Lower leg skin (tissue), 4 donors: ENCODE results near the gene PTPN5. TPM values are rescaled to one million over a fixed set of nuclear protein-coding genes. Genes with fewer than 3 reads are reported as not detected.

Experiments used
- DNase-seq, 2 donors: peaks; one replicate each; pipeline ENCODE4 v3.0.0-alpha.2; 2019; ENCODE audit warnings: low spot score in 2 of 2
- H3K4me3 ChIP-seq: fragments of 200-600 bp; sonication (generic); 2 replicates; pipeline ENCODE4 v1.5.1; 2017; ENCODE audit warnings: mild to moderate bottlenecking, low read depth; ENCODE audit not compliant: poor library complexity, severe bottlenecking
- CTCF ChIP-seq, 3 donors: fragments of 450-650 bp; IDR thresholded peaks; one replicate each; pipeline ENCODE4 v1.5.1; 2016; ENCODE audit warnings: antibody characterized with exemption in 3 of 3, mild to moderate bottlenecking in 3 of 3, moderate library complexity in 2 of 3
- POLR2A ChIP-seq, 2 donors: fragments of 450-650 bp; IDR thresholded peaks; one replicate each; pipeline ENCODE4 v1.6.1; 2016 to 2017; ENCODE audit warnings: antibody characterized with exemption in 2 of 2, mild to moderate bottlenecking in 1 of 2, moderate library complexity in 1 of 2
- WGBS, 2 donors: methylation state at CpG; one replicate each; pipeline ENCODE4 v1.1.5; 2018; 5-methylcytosine and 5-hydroxymethylcytosine counted together
- intact Hi-C: fragments of 100-400 bp; cut with DNase I; formaldehyde crosslinking; loops from one replicate; pipeline ENCODE4 v1.15.0; 2023; ENCODE audit warnings: low total_unique reads
- total RNA-seq, 4 donors: library from RNA; depleted of rRNA; stranded (reverse); fragments of >200 nt; gene quantifications; one replicate each; pipeline ENCODE4 v1.1.0, GENCODE V29; 2016

The PTPN5 gene
- total RNA-seq, 4 donors from 2014 or later, result 0.29 to 2.7 (median 0.69) TPM; not detected in 1

GRCh38 chr11:18772211-18772610 is 19.4 kb downstream of the PTPN5 start:
- intact Hi-C loops, result no loop called here
- H3K4me3 ChIP-seq, result no peak overlapping the region
- 60 to 73% methylated on average over 5 of the region's 5 CpGs for WGBS, 2 donors
- TF ChIP-seq CTCF (IDR thresholded peaks at IDR 0.05), result no peak
- TF ChIP-seq POLR2A (IDR thresholded peaks at IDR 0.05), result no peak
- no peak for DNase-seq

GRCh38 chr11:18771266-18772035 is 20.1 kb downstream of the PTPN5 start:
- intact Hi-C loops, result no loop called here
- 74 to 85% methylated on average over 13 of the region's 13 CpGs for WGBS, 2 donors
- DNase-seq, result no peak
- TF ChIP-seq POLR2A (IDR thresholded peaks at IDR 0.05), result no peak
- no peak for TF ChIP-seq CTCF (IDR thresholded peaks at IDR 0.05)
- H3K4me3 ChIP-seq, result no peak overlapping the region

GRCh38 chr11:18770479-18771125 is 21.0 kb downstream of the PTPN5 start:
- intact Hi-C loops, result no loop called here
- DNase-seq, result no peak
- TF ChIP-seq CTCF (IDR thresholded peaks at IDR 0.05) (no peak), POLR2A (IDR thresholded peaks at IDR 0.05) (no peak)
- WGBS, 2 donors, result 75 to 82% methylated on average over 11 of the region's 11 CpGs
- no peak overlapping the region for H3K4me3 ChIP-seq

GRCh38 chr11:18769802-18770456 is 21.7 kb downstream of the PTPN5 start:
- TF ChIP-seq POLR2A (IDR thresholded peaks at IDR 0.05) (no peak), CTCF (IDR thresholded peaks at IDR 0.05) (no peak)
- 50 to 52% methylated on average over 8 of the region's 8 CpGs for WGBS, 2 donors
- H3K4me3 ChIP-seq, result no peak overlapping the region
- DNase-seq, result no peak
- intact Hi-C loops, result no loop called here

- H3K4me3 ChIP-seq, result no peak overlapping the region
- 74 to 75% methylated on average over 5 of the region's 5 CpGs for WGBS, 2 donors
- intact Hi-C loops, result no loop called here
Measured at GRCh38 chr11:18768978-18769377, 22.6 kb downstream of the PTPN5 start.

More at GRCh38 chr11:18768978-18769377, 22.6 kb downstream of the PTPN5 start:
- DNase-seq, result no peak
- no peak for TF ChIP-seq POLR2A (IDR thresholded peaks at IDR 0.05)
- TF ChIP-seq CTCF (IDR thresholded peaks at IDR 0.05), result no peak
